Femur (tissue), 1 donor: Measurements from ENCODE around the gene CYP46A1.
A peak's percentile ranks its signal among the peaks of the same experiment; 100 is the strongest.

Experiments
- DNase-seq: peaks from one replicate; pipeline ENCODE4 v3.0.0-alpha.2; 2017

Gene CYP46A1

DNA sequence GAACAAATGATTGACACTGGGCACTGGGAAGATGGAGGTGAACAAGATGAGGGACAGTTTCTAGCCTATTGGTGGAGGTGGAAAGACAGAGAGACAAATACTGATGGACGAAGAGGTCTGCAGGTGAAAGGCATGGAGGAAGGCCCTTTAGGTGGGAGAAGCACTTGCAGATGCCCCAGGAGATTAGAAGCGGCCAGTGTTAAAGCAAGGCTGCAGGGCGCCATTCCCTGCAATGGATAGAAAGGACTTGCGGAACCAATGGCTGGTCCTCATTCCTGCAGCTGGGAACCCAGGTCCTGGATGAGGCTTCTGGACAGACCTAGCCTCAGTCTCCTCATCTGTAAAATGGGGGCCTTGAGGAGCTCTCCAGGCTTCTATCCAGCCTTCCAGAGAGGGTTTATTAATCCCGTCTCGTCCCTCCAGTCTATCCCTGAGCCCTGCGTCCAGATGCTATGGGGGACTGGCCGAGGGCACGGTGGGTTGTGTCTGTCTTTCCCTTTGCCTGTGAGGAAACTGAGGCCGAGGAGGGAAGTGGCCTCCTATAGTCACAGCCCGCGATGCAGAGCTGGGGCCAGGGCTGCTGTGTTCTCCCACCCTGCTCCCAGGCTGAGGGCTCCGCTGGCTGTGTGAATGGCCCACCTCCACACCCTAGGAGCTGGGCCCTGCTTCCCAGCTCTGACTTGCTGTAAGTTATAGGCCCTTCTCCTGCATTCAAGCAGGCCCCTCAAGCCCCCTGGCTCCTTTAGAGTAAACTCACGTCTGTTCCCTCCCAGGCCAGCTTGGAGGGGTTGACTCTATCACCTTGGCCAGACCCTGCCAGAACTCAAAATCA is 33.0 kb downstream of the CYP46A1 start:
- DNase-seq: no peak

DNA sequence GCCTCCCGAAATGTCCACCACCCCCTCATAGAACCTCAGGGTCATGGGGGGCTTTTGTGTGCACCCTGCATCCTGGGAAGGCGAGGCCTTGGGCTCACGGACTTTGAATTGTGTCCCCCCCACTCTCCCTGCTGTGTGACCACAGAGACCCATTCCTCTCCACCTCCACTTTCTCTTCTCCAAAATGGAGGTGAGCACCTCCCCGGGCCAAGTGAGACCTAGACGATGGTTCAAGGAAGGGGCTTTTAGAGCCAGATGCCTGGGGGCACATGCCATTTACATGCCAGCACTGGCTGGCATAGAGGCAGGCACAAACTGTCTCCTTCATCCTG is 33.5 kb downstream of the CYP46A1 start:
- no peak for DNase-seq

DNA sequence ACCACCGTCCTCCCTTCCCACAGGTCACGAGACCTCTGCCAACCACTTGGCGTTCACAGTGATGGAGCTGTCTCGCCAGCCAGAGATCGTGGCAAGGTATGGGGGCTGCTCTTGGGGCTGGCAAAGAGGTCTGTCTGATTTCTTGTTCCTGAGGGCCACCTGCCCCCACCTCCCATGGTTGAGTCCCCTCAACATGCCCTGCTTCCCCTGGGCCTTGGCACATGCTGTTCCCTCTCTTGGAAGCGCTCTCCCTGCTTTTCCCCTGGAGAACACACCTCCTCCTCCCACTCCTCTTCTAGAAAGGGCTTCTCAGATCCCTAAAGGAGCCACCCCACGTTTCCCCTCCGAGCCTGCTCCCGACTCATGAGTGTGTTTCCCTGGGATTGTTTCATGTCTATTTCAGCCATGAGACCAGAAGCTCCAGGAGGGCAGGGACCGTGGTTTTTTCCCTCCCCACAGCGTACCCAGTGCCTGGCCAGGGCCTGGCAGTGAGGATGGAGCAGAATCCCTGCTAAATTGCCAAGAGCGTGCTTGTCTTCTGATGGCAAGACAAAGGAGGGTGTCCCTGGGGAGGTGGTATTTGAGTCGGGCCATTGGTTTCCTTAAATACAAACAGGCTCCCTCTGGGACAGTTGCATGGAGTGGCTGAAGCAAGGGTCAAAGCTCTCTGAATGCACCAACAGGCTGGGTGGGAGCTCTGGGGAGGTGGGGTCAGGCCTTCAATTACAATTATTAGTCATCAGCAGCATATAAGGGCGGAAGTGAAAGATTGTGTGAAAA is 34.1 kb downstream of the CYP46A1 start:
- DNase-seq: no peak

DNA sequence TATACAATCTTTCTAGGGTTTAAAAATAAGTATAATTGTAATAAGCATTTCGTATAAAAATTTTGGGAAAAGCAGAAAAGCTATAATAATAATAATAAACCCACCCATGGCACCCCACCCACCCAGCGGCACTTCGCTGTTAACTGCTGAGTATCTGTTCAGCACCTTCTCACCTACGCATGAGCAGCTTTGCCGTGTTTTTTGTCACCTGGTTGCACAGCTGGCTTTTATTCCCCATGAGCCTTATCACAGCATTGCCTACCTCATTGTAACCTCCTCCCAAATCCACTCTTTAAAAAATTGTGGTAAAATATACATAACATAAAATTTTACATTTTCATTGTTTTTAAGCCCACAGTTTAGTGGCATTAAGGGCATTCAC is 34.7 kb downstream of the CYP46A1 start:
- no peak for DNase-seq

DNA sequence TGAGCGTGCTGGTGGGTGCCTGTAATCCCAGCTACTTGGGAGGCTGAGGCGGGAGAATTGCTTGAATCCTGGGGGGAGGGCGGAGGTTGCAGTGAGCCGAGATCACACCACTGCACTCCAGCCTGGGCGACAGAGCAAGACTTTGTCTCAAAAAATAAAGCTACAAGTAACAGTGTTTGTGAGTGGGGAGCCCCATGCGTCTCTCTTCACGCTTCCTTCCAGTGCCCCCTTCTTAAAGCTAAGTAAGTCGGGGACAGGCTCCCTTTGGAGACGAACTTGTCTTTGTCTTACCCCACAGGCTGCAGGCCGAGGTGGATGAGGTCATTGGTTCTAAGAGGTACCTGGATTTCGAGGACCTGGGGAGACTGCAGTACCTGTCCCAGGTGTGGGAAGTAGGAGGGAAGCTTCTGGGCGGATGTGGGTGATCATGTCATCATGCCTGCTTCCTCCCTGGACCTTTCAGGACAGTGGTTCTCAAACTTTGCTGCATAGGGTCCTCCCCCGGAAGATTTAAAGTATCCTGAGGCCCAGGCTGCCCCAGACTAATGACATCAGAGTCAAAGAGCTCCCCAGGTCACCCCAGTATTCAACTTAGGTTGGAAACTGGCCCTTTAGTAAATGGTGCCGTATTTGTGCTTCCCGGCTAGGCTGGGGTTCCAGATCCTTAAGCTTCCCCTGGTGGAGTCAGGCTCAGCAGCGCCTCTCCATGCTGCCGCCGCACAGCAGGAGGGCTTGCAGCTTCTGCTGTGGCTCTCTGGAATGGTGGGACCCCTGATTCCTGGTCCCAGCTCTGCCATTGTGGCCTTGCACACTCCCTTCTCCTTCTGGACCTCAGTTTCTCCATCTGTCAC is 37.1 kb downstream of the CYP46A1 start:
- DNase-seq: no peak

DNA sequence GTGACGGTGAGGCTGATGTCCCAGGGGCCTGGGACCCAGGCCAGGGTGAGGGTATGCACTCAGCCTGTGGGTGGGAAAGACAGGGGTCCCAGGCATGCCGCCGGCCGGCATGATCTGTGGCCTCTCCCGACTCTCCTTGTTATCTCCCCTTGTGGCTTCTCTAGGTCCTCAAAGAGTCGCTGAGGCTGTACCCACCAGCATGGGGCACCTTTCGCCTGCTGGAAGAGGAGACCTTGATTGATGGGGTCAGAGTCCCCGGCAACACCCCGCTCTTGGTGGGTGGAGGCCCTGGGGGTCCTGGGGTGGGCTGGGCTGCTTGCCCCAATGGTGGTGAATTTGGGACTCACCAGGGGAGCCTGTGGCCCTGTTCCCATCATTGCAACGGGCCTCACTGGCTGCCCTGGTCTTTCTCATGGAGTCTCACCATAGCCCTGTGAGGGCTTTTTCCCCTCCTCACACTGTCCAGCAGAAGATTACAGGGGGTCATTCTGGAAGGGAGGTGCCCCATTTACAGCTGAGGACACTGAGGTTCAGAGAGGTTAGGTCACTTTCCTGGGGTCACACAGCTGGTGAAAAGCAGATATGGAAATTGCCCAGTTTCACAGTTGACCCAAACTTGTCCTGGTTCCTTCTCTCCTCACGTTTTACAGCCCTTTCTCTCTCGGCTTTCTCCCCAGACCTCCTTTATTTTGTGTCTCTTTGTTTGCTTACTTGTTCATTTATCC is 37.9 kb downstream of the CYP46A1 start:
- no peak for DNase-seq

DNA sequence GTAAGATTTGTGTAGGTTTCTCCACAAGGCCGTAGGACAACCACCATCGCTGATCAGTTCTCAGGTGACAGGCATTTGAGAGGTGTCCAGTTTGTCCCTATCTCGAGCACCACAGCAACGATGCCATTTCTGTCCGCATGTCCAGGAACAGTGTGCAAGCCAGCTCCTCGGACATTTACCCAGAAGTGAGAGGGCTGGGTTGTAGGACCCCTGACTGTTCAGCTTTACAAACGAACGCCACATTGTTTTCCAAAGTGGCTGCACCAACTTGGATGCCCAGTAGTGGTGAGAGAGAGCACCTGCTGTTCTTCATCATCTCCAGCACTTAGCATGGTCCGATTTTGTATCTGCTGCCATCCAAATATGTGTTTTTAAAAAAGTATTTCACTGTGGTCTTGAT is 38.6 kb downstream of the CYP46A1 start:
- no peak for DNase-seq

DNA sequence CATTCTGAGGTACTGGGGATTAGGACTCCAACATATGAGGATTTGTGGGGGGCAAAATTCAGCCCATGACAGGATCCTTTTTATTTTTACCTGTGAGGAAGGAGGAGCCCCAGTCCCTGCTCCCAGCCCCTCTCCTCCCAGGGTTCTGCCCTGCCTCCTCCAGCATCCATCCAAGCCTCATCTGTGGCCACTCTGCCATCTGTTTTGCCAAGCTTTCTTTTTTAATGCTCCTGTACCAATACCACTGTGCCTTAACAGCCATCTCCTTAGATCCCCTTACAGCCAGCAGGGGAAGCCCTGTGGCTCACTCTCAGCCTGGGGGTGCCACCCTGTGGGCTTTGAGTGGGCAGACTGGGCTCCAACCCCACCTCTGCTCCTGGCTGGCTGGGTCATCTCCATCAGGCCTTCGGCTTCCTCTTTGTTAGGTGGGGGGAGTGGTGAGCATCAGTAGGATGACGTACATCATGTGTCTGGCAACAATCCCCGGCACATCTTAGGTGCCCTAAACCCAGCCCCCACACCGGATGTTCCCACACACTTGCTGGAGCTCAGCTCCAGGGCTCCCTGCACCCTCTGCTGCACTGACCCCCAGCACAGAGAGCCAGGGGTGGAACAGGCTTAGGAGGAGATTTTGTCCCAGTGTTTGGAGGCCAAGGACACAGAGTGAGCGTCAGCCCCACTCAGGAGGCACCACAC is 40.2 kb downstream of the CYP46A1 start:
- DNase-seq: no peak

DNA sequence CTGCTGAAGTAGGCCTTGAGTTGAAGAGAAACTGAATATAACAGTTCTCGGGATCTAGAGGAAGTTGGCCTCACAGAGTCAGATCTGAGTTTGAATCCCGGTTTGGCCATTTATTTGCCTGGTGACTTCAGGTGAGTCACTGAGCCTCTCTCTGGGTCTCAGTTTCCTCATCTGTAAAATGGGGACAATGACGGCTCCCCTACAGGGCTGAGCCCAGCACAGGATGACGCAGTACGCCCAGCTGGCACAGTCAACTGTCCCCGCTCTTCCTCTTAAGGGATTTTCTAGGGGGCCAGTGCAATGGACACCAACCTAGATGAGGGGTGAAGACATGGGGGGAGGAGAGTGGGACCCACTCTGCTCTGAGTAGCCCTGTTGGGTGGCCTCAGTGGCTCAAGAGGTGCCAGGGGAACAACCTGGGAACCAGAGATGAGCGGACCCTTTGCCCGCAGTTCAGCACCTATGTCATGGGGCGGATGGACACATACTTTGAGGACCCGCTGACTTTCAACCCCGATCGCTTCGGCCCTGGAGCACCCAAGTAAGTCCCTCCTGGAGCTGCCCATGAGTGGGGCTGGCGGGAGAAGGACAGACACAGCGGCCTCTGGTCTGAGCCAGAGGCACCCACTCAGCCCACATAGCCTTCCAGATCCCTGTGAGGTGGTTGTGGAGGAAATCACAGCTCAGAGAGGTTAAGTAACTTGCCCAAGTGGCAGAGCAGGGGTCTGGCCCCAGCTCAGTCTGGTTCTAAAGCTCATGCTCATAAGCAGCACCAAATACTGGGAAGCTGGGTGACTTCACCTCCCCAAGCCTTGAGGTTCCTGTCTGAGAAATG is 41.1 kb downstream of the CYP46A1 start:
- DNase-seq: no peak

DNA sequence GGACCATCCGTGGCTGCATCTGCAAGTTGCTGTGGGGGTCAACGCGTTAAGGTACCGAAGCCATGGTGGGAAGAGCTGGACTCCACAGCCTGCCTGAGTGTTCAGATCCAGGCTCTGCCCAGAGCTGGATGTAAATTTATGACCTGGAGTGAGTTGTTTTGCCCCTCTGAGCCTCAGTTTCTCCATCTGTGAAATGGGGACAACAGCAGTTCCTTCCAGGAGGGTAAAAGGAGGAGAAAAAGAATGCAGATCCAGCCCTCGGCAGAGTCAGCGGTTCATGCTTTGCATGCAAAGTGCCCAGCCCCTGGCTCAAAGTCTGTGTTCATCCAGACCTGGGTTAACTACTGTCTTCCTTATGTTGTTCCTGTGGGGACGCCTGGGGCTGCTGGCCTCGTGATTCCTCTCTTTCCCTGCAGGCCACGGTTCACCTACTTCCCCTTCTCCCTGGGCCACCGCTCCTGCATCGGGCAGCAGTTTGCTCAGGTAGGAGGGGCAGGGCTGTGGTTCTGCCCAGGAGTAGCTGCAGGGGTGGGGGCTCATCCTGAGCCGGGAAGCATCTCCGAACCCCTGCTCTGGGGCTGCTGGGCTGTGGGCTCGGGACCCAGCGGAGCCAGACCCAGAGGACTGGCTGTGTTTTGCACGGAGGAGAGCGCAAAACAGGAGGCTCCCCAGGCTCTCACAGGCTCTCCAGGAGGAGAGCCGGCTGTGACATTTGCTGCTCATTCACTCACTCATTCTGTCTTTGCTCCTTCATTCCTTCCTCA is 41.9 kb downstream of the CYP46A1 start:
- DNase-seq: no peak

DNA sequence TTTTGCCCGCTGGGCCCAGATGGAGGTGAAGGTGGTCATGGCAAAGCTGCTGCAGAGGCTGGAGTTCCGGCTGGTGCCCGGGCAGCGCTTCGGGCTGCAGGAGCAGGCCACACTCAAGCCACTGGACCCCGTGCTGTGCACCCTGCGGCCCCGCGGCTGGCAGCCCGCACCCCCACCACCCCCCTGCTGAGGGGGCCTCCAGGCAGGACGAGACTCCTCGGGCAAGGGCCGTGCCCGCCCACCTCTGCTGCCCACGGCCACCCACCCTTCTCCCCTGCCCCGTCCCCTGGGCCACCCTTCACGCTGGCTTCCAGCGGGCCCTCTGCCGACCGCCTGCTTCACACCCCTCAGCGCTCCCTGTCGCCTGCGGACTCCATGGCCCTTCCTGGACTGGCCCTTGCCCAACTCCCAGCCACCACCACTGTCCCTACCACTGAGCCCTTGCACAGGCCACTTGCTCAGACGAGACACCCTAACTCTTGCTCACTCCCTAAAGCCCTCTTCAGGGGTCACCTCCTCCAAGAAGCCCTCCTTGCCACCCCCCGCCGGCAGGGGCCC is 42.5 kb downstream of the CYP46A1 start:
- no peak for DNase-seq

DNA sequence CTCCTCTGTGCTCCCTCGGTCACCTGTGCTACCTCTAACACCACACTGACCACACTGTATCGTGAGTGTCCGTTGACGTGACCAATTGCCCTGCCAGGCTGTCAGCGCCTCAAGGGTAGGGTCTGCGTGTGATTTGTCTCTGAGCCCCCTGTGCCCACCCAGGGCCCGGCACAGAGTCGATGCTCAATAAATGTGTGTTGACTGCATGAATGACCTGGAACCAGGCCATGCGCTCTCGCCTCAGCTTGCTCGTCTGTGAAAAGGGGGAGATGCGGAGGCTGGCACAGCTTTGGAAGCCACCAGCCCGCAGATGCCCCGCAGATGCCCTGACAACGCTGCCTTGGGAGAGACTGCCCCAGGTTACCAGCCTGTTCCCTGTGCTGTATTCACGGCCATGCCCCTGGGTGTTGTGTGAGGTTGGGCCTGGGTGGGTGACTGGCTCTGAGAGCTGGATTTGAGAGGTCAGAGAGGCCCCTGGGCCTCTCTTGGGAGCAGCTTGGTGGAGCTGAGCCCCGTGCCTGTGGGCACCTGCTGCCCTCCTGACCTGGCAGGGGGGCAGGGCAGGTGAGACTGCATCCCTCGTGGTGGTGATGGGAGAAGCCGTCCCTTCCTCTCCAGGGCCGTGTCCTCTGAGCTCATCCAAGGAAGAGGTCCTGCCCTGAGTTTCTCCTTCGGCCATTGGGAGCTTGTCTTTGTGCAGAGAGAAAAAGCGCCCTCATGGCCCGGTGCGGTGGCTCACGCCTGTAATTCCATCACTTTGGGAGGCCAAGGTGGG is 43.2 kb downstream of the CYP46A1 start:
- no peak for DNase-seq

DNA sequence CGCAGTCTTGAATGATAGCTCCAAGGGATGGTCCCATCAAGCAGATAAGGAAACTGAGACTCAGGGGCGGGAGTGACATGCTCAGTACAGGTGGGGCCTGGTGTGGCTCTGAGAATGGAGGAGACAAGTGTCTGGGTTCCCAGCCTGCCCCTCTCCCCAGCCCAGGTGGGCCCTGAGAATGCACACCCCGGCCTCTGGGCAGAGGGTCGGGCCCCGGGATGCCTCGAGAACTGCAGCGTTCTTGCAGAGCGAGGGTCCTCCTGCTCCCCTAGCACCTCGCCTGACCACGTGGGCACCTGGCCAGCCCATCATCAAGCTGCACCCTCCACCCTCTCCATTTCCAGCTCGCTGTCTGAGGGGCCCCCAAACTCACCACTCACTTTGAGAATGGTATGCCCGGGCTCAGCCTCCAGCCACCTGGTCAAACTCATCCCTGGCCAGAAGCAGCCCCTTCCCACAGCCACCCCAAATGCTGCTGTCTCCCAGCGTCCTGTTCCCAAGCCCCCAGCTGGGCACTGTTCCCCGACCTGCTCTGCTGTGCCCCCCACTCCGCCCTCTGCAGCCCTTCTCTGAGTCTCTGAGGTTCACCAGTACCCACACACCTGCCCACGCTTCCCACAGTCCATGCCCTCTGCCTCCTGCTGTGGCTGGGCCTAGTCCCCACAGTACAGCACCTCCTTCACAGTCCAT is 44.3 kb downstream of the CYP46A1 start:
- no peak for DNase-seq

DNA sequence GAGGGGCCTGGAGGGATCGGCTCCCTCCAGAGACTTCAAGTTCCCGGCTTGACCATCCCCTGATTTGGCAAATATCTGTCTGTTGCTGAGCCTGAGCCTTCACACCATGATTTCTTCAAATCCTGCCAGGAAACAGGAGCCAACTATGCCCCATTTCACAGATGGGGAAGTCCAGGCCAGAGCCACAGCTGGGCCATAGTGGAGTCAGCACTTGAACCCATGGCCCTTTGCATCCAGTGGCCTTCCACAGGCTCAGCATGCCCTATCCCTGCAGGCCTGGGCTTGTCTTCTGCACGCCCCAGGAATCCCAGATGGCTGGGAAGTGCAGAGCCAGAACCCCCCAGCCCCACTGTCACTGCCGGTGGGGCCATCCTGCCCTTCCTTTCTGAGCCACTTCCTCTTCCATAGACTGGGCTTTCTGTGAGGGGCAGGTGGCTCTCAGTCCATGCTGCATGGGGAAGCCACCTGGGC is 44.9 kb downstream of the CYP46A1 start:
- no peak for DNase-seq

DNA sequence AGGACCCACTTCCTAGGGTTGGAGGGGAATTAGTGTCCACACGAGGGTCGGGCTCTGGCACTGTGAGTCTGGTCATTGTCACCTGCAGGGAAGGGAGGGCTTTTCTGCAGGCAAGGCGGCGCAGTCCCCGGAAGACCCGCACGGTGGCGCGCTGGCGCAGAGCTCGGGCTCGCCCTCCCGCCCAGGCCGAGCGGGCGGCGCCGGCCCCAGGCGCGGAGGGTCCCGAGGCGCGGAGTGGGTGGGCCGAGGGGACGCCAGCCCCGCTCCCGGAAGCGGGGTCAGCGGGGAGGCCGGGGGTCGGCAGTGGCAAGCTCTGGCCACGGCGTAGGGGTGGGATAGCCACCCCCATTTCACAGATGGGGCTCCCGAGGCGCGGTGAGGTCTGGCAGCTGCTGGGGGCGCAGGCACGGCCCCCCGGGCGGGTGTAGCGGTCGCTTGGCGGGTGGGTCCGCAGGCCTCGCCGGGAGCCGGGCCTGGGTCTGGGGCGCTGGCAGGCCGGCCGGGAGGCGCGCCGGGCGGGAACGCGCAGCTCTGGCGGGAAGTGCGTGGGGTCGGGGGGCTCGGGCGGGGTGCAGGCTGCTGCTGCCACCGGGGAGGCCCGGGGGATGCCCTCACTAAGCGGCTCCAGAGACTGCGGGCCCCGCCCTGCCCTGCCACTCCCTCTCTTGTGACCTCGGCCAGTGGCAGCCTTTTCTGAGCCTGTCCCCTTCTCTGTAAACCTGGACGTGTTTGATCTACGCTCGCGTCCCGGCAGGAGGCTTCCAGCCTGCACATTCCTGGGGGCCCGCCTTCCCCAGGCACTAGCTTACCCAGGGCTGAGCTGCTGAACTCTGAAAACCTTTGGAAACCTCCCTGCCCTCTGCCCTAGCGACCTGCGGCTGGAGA is 46.1 kb downstream of the CYP46A1 start:
- DNase-seq: peak; percentile 84

DNA sequence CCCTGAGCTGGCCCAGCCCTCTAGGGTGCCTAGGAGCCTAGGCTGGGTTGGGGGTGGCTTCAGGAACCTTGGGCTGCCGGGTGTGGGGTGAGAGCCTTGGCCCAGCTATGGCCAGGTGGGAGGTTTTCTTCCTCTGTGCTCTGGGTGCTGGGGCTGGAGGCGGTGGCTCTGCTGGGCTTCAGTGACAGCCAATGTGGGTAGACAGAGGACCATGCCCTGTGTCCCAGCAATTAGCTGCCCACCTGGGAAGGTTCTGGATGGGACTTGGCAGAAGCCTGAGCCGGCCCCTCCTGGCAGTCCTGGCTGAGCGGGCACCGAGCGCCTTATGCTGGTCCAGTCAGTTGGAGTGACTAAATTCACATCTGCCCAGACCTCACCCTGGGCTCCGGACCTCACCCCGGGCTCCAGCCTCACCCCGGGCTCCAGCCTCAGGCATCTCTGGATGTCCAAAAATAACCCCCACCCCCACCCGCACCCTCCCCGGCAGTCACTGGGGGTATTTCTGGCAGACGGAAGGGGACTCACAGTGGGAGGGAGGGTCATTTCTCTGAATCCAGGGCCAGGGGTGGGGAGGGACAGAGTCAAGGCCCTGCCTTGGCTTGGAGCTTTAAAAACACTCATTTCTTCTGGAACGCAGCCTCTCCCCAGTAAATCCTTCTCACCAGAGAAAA is 46.9 kb downstream of the CYP46A1 start:
- DNase-seq: peak; percentile 47
